Measurements from ENCODE around the gene WDR91.

WDR91 gene

DNA sequence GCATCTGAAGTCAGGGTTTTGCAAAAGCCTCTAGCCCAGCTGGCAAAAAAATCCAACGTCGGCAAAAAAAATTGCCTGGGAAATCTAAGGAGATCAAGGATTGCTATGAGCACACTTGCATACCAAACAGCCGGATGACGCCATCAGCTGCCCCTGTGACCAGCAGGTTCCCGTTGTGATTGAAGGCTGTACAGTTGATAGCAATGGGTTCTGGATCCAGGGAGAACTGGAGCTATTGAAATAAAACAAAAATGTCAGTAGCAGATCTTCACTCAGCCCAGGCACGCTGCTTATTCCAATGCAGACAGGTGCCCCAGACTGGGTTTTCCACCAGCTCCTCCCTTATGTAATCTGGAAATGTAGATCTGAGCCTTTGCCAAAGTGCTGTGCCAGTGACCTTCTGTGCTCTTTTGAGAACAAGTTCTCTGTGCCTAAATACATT is 22.1 kb downstream of the WDR91 start:
- H3K4me1 ChIP-seq (ENCODE audit: control insufficient read depth, insufficient read depth, low read length): no peaks in the 10 kb centered on the region

DNA sequence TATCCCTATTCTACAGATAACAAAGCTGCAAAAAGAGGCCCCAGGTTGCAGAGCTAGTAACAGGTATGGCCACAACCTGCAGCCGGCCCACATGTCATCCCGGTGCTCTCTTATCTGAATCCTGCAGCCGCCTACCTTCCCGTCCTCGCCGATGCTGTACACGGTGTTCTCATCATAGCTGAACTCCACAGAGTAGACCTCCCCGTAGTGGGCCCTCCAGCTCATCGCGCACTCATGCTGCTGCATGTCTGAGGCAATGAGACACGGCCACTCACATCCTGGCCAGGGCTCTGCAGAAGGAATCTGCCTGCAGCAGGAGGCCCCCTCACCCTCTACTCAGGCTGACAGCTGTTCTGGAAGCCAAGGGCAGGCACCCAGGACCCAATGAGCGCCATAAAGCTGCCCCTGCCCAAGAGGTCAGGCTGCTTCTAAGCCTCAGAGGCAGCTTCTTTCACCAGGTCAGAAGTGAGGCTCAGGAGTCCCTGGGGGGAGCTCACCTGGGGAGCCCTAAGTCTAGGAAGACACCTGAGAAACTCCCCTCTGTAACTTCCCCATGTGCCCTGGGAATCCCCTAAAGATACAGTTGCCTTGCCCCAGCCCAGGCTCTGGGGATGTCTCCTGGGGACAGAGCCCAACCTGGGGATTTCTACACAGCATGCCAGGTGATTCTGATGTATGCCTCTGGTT is 22.9 kb downstream of the WDR91 start:
- no CpG with 5 or more reads among the region's 12 CpGs for WGBS (ENCODE audit: insufficient coverage, insufficient read length)
- no peak overlapping the region for H3K27ac ChIP-seq (ENCODE audit: low read length)
- no peaks in the 10 kb centered on the region for H3K4me1 ChIP-seq (ENCODE audit: control insufficient read depth, insufficient read depth, low read length)
- no peak overlapping the region for H3K4me3 ChIP-seq (ENCODE audit: low read length)
- H3K9me3 ChIP-seq (ENCODE audit: control insufficient read depth, insufficient read depth, low read length): no peaks in the 10 kb centered on the region
- DNase-seq (ENCODE audit: low read depth, low spot score): no peak
- H3K36me3 ChIP-seq (ENCODE audit: control insufficient read depth, insufficient read depth, low read length): peaks cover 17% of the 10 kb centered on the region
- H3K27me3 ChIP-seq (ENCODE audit: control insufficient read depth, insufficient read depth, low read length): no peaks in the 10 kb centered on the region

More for the DNA sequence above, 22.1 kb downstream of the WDR91 start:
- Histone ChIP-seq H3K36me3 (ENCODE audit: control insufficient read depth, insufficient read depth, low read length) (peaks cover 17% of the 10 kb centered on the region), H3K27ac (ENCODE audit: low read length) (no peak overlapping the region), H3K27me3 (ENCODE audit: control insufficient read depth, insufficient read depth, low read length) (no peaks in the 10 kb centered on the region), H3K4me3 (ENCODE audit: low read length) (no peak overlapping the region), H3K9me3 (ENCODE audit: control insufficient read depth, insufficient read depth, low read length) (no peaks in the 10 kb centered on the region)
- no peak for DNase-seq (ENCODE audit: low read depth, low spot score)
- no CpG with 5 or more reads among the region's 6 CpGs for WGBS (ENCODE audit: insufficient coverage, insufficient read length)

DNA sequence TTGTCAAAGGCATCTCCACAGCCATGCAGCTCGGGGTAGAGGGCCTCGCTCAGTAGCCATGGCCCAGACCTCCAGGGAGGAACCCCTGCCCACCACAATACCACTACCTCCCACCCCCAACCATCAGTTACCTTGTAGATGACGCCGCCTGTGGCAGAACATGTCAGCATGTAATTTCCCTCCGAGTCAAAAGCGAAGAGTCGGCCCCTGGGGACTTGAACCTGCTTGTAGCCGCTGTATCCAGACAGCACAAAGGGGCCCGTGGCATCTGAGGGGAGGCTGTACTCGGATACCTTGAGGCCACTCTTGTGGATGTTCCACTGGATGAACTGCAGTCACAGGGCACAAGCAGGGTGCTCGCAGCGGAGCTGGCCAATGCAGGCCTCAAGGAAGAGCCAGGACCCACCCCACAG is 24.5 kb downstream of the WDR91 start:
- H3K4me1 ChIP-seq (ENCODE audit: control insufficient read depth, insufficient read depth, low read length): no peaks in the 10 kb centered on the region
- no peaks in the 10 kb centered on the region for H3K9me3 ChIP-seq (ENCODE audit: control insufficient read depth, insufficient read depth, low read length)
- H3K4me3 ChIP-seq (ENCODE audit: low read length): no peak overlapping the region
- H3K36me3 ChIP-seq (ENCODE audit: control insufficient read depth, insufficient read depth, low read length): peaks cover 15% of the 10 kb centered on the region
- H3K27ac ChIP-seq (ENCODE audit: low read length): no peak overlapping the region
- DNase-seq (ENCODE audit: low read depth, low spot score): no peak
- WGBS (ENCODE audit: insufficient coverage, insufficient read length): no CpG with 5 or more reads among the region's 12 CpGs
- H3K27me3 ChIP-seq (ENCODE audit: control insufficient read depth, insufficient read depth, low read length): no peaks in the 10 kb centered on the region

DNA sequence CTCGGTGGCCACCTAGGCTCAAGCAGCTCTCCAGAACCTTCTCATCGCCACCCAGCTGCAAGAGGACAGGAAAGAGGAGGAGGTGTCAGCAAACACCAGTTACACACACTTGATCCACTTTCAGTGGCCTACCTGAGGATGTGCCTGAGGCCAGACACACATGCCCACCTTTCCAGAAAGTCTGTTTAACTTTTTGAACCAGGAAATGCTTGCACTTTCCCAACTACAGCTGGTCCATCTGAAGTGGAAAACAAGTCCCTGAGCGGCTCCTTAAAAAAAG is 25.1 kb downstream of the WDR91 start:
- Histone ChIP-seq H3K4me1 (ENCODE audit: control insufficient read depth, insufficient read depth, low read length) (no peaks in the 10 kb centered on the region), H3K36me3 (ENCODE audit: control insufficient read depth, insufficient read depth, low read length) (peaks cover 15% of the 10 kb centered on the region), H3K27ac (ENCODE audit: low read length) (no peak overlapping the region), H3K4me3 (ENCODE audit: low read length) (no peak overlapping the region), H3K27me3 (ENCODE audit: control insufficient read depth, insufficient read depth, low read length) (no peaks in the 10 kb centered on the region), H3K9me3 (ENCODE audit: control insufficient read depth, insufficient read depth, low read length) (no peaks in the 10 kb centered on the region)
- DNase-seq (ENCODE audit: low read depth, low spot score): no peak
- WGBS (ENCODE audit: insufficient coverage, insufficient read length): no CpG with 5 or more reads among the region's 3 CpGs

DNA sequence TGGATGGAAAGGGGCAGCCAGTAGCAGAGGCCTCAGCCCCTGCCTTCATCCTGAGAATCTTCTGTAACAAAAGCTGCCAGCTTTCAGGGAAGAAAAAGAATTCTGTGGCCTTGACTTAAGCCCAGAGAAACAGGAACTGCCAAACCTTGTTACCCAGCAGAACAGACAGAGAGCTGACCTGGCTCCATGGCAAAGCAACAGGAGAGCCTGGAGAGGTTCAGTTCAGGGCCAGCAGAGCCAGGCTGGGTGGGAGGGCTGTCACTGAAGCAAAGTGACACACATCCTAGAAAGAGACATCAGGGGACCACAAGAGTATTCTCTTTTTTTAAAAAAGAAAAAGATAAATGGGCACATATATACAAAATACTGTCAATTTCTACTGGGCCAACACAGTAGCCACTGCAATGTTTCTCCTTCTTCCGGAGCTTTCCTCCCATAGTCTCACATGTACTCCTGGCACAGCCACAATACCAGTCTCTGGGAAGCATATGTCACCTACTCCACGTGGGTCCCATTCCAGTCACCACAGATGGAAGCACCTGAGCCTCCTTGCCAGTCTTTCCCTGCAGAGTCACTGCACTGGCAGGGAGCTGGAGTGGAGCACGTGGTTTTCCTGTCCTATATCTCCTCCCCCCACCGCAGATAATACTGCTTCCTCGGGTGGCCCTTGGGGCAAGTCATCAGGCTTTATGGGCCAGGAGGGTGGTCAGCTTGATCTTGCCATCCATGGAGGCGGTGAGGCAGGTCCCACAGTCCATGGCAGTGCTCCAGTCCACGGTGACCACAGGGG is 25.7 kb downstream of the WDR91 start:
- no peaks in the 10 kb centered on the region; the same call in 1 of the 2 replicates for H3K9me3 ChIP-seq (ENCODE audit: control insufficient read depth, insufficient read depth, low read length)
- no peak overlapping the region for H3K4me3 ChIP-seq (ENCODE audit: low read length)
- no peaks in the 10 kb centered on the region for H3K27me3 ChIP-seq (ENCODE audit: control insufficient read depth, insufficient read depth, low read length)
- H3K27ac ChIP-seq (ENCODE audit: low read length): no peak overlapping the region
- no peak for DNase-seq (ENCODE audit: low read depth, low spot score)
- no CpG with 5 or more reads among the region's 7 CpGs for WGBS (ENCODE audit: insufficient coverage, insufficient read length)
- H3K4me1 ChIP-seq (ENCODE audit: control insufficient read depth, insufficient read depth, low read length): no peaks in the 10 kb centered on the region
- peaks cover 15% of the 10 kb centered on the region for H3K36me3 ChIP-seq (ENCODE audit: control insufficient read depth, insufficient read depth, low read length)

DNA sequence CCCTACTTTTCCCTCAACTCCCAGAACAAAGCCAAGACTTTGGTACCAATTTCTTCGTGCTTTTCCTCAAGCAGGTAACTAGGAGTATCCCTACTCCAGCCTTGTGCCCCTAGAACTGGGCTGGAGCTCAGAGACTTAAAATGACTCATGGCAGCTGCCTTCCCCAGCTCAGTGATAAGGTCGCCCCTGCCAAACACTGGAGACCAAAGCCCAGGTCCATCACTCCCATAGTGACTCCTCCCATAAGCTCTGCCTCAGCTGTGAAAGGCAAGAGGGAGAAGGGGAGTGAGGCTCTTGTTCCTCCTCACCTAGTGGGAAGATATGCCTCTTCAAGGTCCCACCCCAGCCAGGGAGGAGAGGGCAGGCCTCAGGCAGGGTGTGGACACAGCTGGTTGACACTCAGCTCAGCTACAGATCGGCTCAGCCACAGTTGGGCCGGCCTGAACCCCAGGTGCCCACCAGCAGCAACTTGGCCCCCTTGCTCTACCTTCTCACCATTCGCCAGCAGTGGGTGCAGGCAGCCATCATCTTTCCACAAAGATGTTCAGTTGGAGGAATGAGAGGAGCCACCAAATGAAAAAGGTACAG is 27.0 kb downstream of the WDR91 start:
- no peaks in the 10 kb centered on the region for H3K27me3 ChIP-seq (ENCODE audit: control insufficient read depth, insufficient read depth, low read length)
- H3K27ac ChIP-seq (ENCODE audit: low read length): no peak overlapping the region
- no peak overlapping the region for H3K4me3 ChIP-seq (ENCODE audit: low read length)
- no peaks in the 10 kb centered on the region; the same call in 1 of the 2 replicates for H3K9me3 ChIP-seq (ENCODE audit: control insufficient read depth, insufficient read depth, low read length)
- DNase-seq (ENCODE audit: low read depth, low spot score): no peak
- peaks cover 15% of the 10 kb centered on the region for H3K36me3 ChIP-seq (ENCODE audit: control insufficient read depth, insufficient read depth, low read length)
- whole genome bisulfite sequencing (ENCODE audit: insufficient coverage, insufficient read length): no CpG with 5 or more reads among the region's 5 CpGs
- no peaks in the 10 kb centered on the region for H3K4me1 ChIP-seq (ENCODE audit: control insufficient read depth, insufficient read depth, low read length)

DNA sequence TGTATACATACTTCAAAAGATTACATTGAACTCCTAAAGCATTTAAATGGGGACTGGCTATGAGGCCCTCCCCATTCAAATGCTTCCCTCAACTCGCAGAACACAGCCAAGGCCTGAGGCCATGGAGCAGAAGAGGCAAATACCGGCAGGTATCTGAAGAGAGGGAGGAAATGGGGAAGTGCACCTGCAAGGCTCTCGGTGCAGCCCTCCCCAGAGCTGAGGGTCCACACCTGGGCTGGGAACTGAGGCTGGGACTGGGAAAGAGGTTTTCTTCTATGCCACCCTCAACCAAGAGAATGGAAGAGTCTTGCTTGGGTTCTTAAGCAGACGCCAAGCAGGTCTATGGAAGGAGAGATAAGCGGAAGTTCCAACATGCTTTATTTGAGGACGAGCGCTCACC is 27.8 kb downstream of the WDR91 start:
- WGBS (ENCODE audit: insufficient coverage, insufficient read length): no CpG with 5 or more reads among the region's 7 CpGs
- H3K27me3 ChIP-seq (ENCODE audit: control insufficient read depth, insufficient read depth, low read length): no peaks in the 10 kb centered on the region
- no peak overlapping the region for H3K27ac ChIP-seq (ENCODE audit: low read length)
- H3K9me3 ChIP-seq (ENCODE audit: control insufficient read depth, insufficient read depth, low read length): no peaks in the 10 kb centered on the region; the same call in 1 of the 2 replicates
- no peak for DNase-seq (ENCODE audit: low read depth, low spot score)
- H3K36me3 ChIP-seq (ENCODE audit: control insufficient read depth, insufficient read depth, low read length): peaks cover 12% of the 10 kb centered on the region; the same call in 1 of the 2 replicates
- H3K4me1 ChIP-seq (ENCODE audit: control insufficient read depth, insufficient read depth, low read length): no peaks in the 10 kb centered on the region
- no peak overlapping the region for H3K4me3 ChIP-seq (ENCODE audit: low read length)

DNA sequence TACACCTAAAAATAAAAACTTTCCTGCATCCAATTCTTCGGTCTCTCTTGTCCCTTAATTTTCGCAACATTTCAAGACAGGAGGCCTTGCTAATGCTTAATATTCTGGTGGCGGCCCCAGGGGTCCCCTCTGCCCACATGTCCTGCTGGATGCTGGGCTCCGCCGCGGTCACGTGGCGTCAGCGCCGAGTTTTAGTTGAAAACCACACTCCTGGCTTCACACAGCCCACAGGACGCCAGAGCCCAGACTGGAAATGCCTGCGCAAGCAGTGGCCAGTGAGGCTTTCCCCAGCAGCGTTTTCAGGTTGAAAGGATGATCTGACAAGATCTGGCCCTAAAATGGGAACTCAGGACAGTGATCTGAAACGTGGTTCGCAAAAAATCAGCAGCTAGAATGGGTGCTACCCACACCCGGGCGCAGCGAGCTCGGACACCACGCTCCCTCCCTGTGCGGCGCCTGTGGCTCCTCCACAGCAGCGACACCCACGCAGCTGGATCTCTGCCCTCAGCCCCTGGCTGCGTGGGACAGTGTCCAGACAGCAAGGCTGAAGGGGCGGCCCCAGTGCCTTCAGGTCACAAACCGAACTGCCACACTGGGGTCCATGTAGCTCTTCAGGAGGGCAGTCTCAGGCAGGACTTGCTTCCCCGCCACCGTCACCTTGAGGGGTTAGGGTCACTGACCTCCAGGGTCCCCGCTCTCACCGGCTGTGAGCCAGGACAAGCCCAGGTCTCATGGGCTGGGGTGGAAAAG is 29.2 kb downstream of the WDR91 start:
- H3K36me3 ChIP-seq (ENCODE audit: control insufficient read depth, insufficient read depth, low read length): 0 out of 2 replicates have a peak, but pooled peaks cover 8% of the 10 kb centered on the region
- peaks cover 5% of the 10 kb centered on the region; the same call in 1 of the 2 replicates for H3K4me1 ChIP-seq (ENCODE audit: control insufficient read depth, insufficient read depth, low read length)
- H3K9me3 ChIP-seq (ENCODE audit: control insufficient read depth, insufficient read depth, low read length): no peaks in the 10 kb centered on the region; the same call in 1 of the 2 replicates
- H3K4me3 ChIP-seq (ENCODE audit: low read length): no peak overlapping the region
- no peak for DNase-seq (ENCODE audit: low read depth, low spot score)
- no peaks in the 10 kb centered on the region for H3K27me3 ChIP-seq (ENCODE audit: control insufficient read depth, insufficient read depth, low read length)
- no CpG with 5 or more reads among the region's 31 CpGs for WGBS (ENCODE audit: insufficient coverage, insufficient read length)
- no peak overlapping the region for H3K27ac ChIP-seq (ENCODE audit: low read length)

DNA sequence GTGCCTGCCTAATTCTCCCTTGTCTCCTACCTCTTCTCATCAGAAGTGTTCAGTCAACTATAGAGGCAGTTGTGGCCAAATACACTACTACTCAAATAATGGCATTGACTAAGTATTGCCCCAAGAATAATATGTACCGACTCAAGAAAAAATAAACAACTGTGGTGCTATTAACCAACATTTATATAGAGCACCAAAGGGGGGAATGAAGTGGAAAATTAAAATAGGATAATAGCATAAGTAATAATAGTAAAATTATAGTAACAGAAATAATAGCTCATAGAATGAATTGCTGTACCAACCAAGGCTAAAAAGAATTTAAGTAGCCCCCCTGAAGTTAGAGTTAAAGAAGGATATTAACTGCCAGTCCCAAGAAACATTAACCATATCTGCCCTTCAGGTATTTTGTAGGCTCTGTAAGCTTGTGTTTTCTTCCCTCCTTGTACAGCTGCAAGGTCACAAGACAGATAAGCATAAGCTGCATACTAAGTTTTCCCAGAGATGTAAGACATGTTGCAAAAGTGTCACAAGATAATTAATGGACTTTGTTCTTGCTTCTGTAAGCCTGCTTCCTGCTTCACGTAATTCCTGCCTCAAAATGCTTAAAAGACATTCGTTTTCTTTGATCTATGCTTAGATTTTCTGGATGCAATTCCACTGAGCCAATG is 29.9 kb downstream of the WDR91 start:
- DNase-seq (ENCODE audit: low read depth, low spot score): no peak
- Histone ChIP-seq H3K36me3 (ENCODE audit: control insufficient read depth, insufficient read depth, low read length) (0 out of 2 replicates have a peak, but pooled peaks cover 5% of the 10 kb centered on the region), H3K4me1 (ENCODE audit: control insufficient read depth, insufficient read depth, low read length) (peaks cover 5% of the 10 kb centered on the region; the same call in 1 of the 2 replicates), H3K9me3 (ENCODE audit: control insufficient read depth, insufficient read depth, low read length) (no peaks in the 10 kb centered on the region; the same call in 1 of the 2 replicates), H3K27ac (ENCODE audit: low read length) (no peak overlapping the region), H3K4me3 (ENCODE audit: low read length) (no peak overlapping the region), H3K27me3 (ENCODE audit: control insufficient read depth, insufficient read depth, low read length) (no peaks in the 10 kb centered on the region)
- no CpG with 5 or more reads among the region's 3 CpGs for WGBS (ENCODE audit: insufficient coverage, insufficient read length)
